Neural cell (in vitro differentiated cells): ENCODE results near the gene IL31. TPM values are rescaled to one million over a fixed set of nuclear protein-coding genes. Genes with fewer than 3 reads are reported as not detected.

Experiments
- H2AFZ ChIP-seq: fragments of 200-600, 300-800 bp; sonication (generic), shearing (Covaris generic); 2 replicates; pipeline ENCODE4 v1.6.0; 2014; ENCODE audit warnings: low read depth, mild to moderate bottlenecking, antibody characterized with exemption, low read length, moderate library complexity
- H3F3A ChIP-seq: fragments of 200-600 bp; shearing (Covaris generic); 2 replicates; pipeline ENCODE4 v1.6.1; 2016; ENCODE audit warnings: mild to moderate bottlenecking, moderate library complexity, mixed read lengths, antibody characterized with exemption, low read length; ENCODE audit not compliant: insufficient read depth, poor library complexity, severe bottlenecking
- H3K27ac ChIP-seq: fragments of 200-600, 300-800 bp; sonication (generic), shearing (Covaris generic); 2 replicates; pipeline ENCODE4 v1.5.1; 2014; ENCODE audit warnings: mild to moderate bottlenecking, low read length, moderate library complexity
- H3K27me3 ChIP-seq: fragments of 300-800, 200-600 bp; sonication (generic), shearing (Covaris generic); 2 replicates; pipeline ENCODE4 v1.6.0; 2014; ENCODE audit warnings: mild to moderate bottlenecking, low read depth, low read length, moderate library complexity; ENCODE audit not compliant: insufficient read depth
- H3K36me3 ChIP-seq: fragments of 300-800, 200-600 bp; sonication (generic), shearing (Covaris generic); 2 replicates; pipeline ENCODE4 v1.5.1; 2014; ENCODE audit warnings: mild to moderate bottlenecking, antibody characterized with exemption, low read length, moderate library complexity; ENCODE audit not compliant: insufficient read depth
- H3K4me2 ChIP-seq: fragments of 300-800, 200-600 bp; sonication (generic), shearing (Covaris generic); 2 replicates; pipeline ENCODE4 v1.6.0; 2014; ENCODE audit warnings: mild to moderate bottlenecking, low read length
- H3K4me3 ChIP-seq: fragments of 300-800, 200-600 bp; sonication (generic), shearing (Covaris generic); 2 replicates; pipeline ENCODE4 v1.5.1; 2014; ENCODE audit warnings: mild to moderate bottlenecking, low read length, moderate library complexity
- H3K79me2 ChIP-seq: fragments of 200-600 bp; shearing (Covaris generic); replicated peaks from 2 replicates; pipeline ENCODE4 v1.6.0; 2014; ENCODE audit warnings: mild to moderate bottlenecking, low read length, moderate library complexity; ENCODE audit not compliant: insufficient read depth
- H3K9ac ChIP-seq: fragments of 300-800, 200-600 bp; sonication (generic), shearing (Covaris generic); 2 replicates; pipeline ENCODE4 v1.6.1; 2016; ENCODE audit warnings: mild to moderate bottlenecking, low read length, mixed read lengths
- H3K9me2 ChIP-seq: fragments of 200-600 bp; shearing (Covaris generic); 2 replicates; pipeline ENCODE4 v1.6.1; 2016; ENCODE audit warnings: mild to moderate bottlenecking, low read length, mixed read lengths; ENCODE audit not compliant: insufficient read depth
- H3K9me3 ChIP-seq: fragments of 200-600, 300-800 bp; sonication (generic), shearing (Covaris generic); 2 replicates; pipeline ENCODE4 v1.6.1; 2016; ENCODE audit warnings: mild to moderate bottlenecking, mixed run types, low read length, moderate library complexity, mixed read lengths
- H4K20me1 ChIP-seq: fragments of 200-600 bp; shearing (Covaris generic); 2 replicates; pipeline ENCODE4 v1.6.1; 2016; ENCODE audit warnings: mild to moderate bottlenecking, mixed run types; ENCODE audit not compliant: insufficient read depth
- CTCF ChIP-seq: fragments of 450-650 bp; IDR thresholded peaks from 2 replicates; pipeline ENCODE4 v1.5.1; 2014; ENCODE audit warnings: antibody characterized with exemption, mild to moderate bottlenecking, moderate library complexity; ENCODE audit not compliant: poor library complexity, severe bottlenecking
- EP300 ChIP-seq: fragments of 450-650 bp; conservative IDR thresholded peaks from 2 replicates; pipeline ENCODE4 v1.6.1; 2014; ENCODE audit warnings: antibody characterized with exemption, mild to moderate bottlenecking, moderate library complexity; ENCODE audit not compliant: poor library complexity, severe bottlenecking
- EZH2 ChIP-seq: fragments of 200-600, 300-800 bp; shearing (Covaris generic), sonication (generic); IDR thresholded peaks from 2 replicates; pipeline ENCODE4 v1.6.1; 2014; ENCODE audit warnings: antibody characterized with exemption, low read length, borderline replicate concordance, mild to moderate bottlenecking; ENCODE audit not compliant: insufficient read depth, poor library complexity, severe bottlenecking
- MXI1 ChIP-seq: fragments of 450-650 bp; conservative IDR thresholded peaks from 2 replicates; pipeline ENCODE4 v1.6.1; 2014; ENCODE audit warnings: antibody characterized with exemption, mild to moderate bottlenecking; ENCODE audit not compliant: poor library complexity, severe bottlenecking
- POLR2AphosphoS5 ChIP-seq: IDR thresholded peaks from 2 replicates; pipeline ENCODE4 v1.6.1; 2012
- RAD21 ChIP-seq: fragments of 450-650 bp; conservative IDR thresholded peaks from 2 replicates; pipeline ENCODE4 v1.6.1; 2014; ENCODE audit warnings: antibody characterized with exemption, mild to moderate bottlenecking, moderate library complexity
- SMC3 ChIP-seq: fragments of 450-650 bp; conservative IDR thresholded peaks from 2 replicates; pipeline ENCODE4 v1.6.1; 2014; ENCODE audit warnings: antibody characterized with exemption, mild to moderate bottlenecking, moderate library complexity; ENCODE audit not compliant: poor library complexity
- TAF1 ChIP-seq: IDR thresholded peaks from 2 replicates; pipeline ENCODE4 v1.6.1; 2012; ENCODE audit warnings: low read depth
- polyA plus RNA-seq: library from polyadenylated mRNA; depleted of rRNA; stranded (reverse); fragments of >200 nt; gene quantifications from 2 replicates; pipeline ENCODE4 v1.2.3, GENCODE V29; 2014
- TF ChIP-seq, protein P1 (sequence below): IDR thresholded peaks from 2 replicates; pipeline ENCODE4 v1.6.1; 2012; ENCODE audit warnings: borderline replicate concordance

Gene IL31
- polyA plus RNA-seq, 1 donor from 2014 or later, result not detected

- H3K9me2 ChIP-seq, result no peaks in the 10 kb centered on the region
- H3K4me3 ChIP-seq, result no peak overlapping the region
- no peak overlapping the region for H2AFZ ChIP-seq
- TF ChIP-seq RAD21 (no peak), MXI1 (no peak), CTCF (no peak), EP300 (no peak), EZH2 (no peak), SMC3 (no peak), TAF1 (no peak), POLR2AphosphoS5 (no peak)
- TF ChIP-seq, protein P1, sequence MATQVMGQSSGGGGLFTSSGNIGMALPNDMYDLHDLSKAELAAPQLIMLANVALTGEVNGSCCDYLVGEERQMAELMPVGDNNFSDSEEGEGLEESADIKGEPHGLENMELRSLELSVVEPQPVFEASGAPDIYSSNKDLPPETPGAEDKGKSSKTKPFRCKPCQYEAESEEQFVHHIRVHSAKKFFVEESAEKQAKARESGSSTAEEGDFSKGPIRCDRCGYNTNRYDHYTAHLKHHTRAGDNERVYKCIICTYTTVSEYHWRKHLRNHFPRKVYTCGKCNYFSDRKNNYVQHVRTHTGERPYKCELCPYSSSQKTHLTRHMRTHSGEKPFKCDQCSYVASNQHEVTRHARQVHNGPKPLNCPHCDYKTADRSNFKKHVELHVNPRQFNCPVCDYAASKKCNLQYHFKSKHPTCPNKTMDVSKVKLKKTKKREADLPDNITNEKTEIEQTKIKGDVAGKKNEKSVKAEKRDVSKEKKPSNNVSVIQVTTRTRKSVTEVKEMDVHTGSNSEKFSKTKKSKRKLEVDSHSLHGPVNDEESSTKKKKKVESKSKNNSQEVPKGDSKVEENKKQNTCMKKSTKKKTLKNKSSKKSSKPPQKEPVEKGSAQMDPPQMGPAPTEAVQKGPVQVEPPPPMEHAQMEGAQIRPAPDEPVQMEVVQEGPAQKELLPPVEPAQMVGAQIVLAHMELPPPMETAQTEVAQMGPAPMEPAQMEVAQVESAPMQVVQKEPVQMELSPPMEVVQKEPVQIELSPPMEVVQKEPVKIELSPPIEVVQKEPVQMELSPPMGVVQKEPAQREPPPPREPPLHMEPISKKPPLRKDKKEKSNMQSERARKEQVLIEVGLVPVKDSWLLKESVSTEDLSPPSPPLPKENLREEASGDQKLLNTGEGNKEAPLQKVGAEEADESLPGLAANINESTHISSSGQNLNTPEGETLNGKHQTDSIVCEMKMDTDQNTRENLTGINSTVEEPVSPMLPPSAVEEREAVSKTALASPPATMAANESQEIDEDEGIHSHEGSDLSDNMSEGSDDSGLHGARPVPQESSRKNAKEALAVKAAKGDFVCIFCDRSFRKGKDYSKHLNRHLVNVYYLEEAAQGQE, result no peak
- H3F3A ChIP-seq, result no peaks in the 10 kb centered on the region
- no peaks in the 10 kb centered on the region for H3K9me3 ChIP-seq
- H3K27me3 ChIP-seq, result no peaks in the 10 kb centered on the region
- H3K36me3 ChIP-seq, result no peaks in the 10 kb centered on the region
- H3K9ac ChIP-seq, result no peak overlapping the region
- H3K4me2 ChIP-seq, result no peak overlapping the region
- no peaks in the 10 kb centered on the region for H3K79me2 ChIP-seq
- H3K27ac ChIP-seq, result no peak overlapping the region
- no peaks in the 10 kb centered on the region for H4K20me1 ChIP-seq
Observed at GRCh38 chr12:122172262-122172939, 1.6 kb downstream of the IL31 start.

- Histone ChIP-seq H3K9me3 (no peaks in the 10 kb centered on the region), H2AFZ (no peak overlapping the region), H3K4me3 (no peak overlapping the region), H3K36me3 (no peaks in the 10 kb centered on the region), H3K9ac (no peak overlapping the region), H3K27ac (no peak overlapping the region), H3K79me2 (no peaks in the 10 kb centered on the region), H3F3A (no peaks in the 10 kb centered on the region), H3K27me3 (no peaks in the 10 kb centered on the region), H4K20me1 (no peaks in the 10 kb centered on the region), H3K4me2 (no peak overlapping the region), H3K9me2 (no peaks in the 10 kb centered on the region)
- TF ChIP-seq CTCF, result no peak
- no peak for TF ChIP-seq MXI1
- no peak for TF ChIP-seq RAD21
- no peak for TF ChIP-seq SMC3
Observed at GRCh38 chr12:122171399-122171798, 2.6 kb downstream of the IL31 start.
